Subcutaneous abdominal adipose tissue (tissue), 5 donors: ENCODE data around the gene CRHR2.

ENCODE experiments used
- H3K27ac ChIP-seq: one replicate; pipeline ENCODE4 v1.7.0; 2013; ENCODE audit warnings: low read depth, mild to moderate bottlenecking, inconsistent platforms, low read length, moderate library complexity
- H3K27me3 ChIP-seq, 5 donors: one replicate each; pipeline ENCODE4 v1.7.0; 2013; ENCODE audit warnings: low read length in 5 of 5, inconsistent platforms in 1 of 5; ENCODE audit not compliant: control insufficient read depth in 5 of 5, insufficient read depth in 4 of 5
- H3K36me3 ChIP-seq, 5 donors: one replicate each; pipeline ENCODE4 v1.7.0; 2013; ENCODE audit warnings: low read length in 5 of 5; ENCODE audit not compliant: control insufficient read depth in 5 of 5, insufficient read depth in 5 of 5
- H3K4me1 ChIP-seq, 5 donors: one replicate each; pipeline ENCODE4 v1.7.0; 2013; ENCODE audit warnings: low read length in 5 of 5, mild to moderate bottlenecking in 3 of 5, moderate library complexity in 1 of 5; ENCODE audit not compliant: control insufficient read depth in 5 of 5, insufficient read depth in 5 of 5
- H3K4me3 ChIP-seq, 5 donors: one replicate each; pipeline ENCODE4 v1.7.0; 2013; ENCODE audit warnings: low read length in 5 of 5, low read depth in 1 of 5
- H3K9ac ChIP-seq, 5 donors: one replicate each; pipeline ENCODE4 v1.7.0; 2013; ENCODE audit warnings: low read length in 5 of 5, mild to moderate bottlenecking in 4 of 5, moderate library complexity in 3 of 5
- H3K9me3 ChIP-seq, 5 donors: one replicate each; pipeline ENCODE4 v1.7.0; 2013; ENCODE audit warnings: low read length in 5 of 5; ENCODE audit not compliant: control insufficient read depth in 5 of 5
- donor health status: healthy.
- donor health status: healthy.
- donor health status: healthy.
- donor health status: healthy.
- donor health status: healthy.

CRHR2 gene

GRCh38 chr7:30687604-30688003 is 5.3 kb upstream of the CRHR2 start:
- no peak overlapping the region for H3K9ac ChIP-seq
- no peak overlapping the region for H3K27ac ChIP-seq
- no peaks in the 10 kb centered on the region for H3K36me3 ChIP-seq
- no peak overlapping the region for H3K4me3 ChIP-seq
- no peaks in the 10 kb centered on the region for H3K9me3 ChIP-seq
- peaks cover 10 to 29% (median 14%) of the 10 kb centered on the region in 5 donors for H3K27me3 ChIP-seq
- H3K4me1 ChIP-seq: peaks cover 0 to 3% (median 2%) of the 10 kb centered on the region in 5 donors

GRCh38 chr7:30684351-30684750 is 2.1 kb upstream of the CRHR2 start:
- no peak overlapping the region for H3K9ac ChIP-seq
- H3K27me3 ChIP-seq: peaks cover 39 to 55% (median 41%) of the 10 kb centered on the region in 5 donors
- no peaks in the 10 kb centered on the region for H3K9me3 ChIP-seq
- peak overlapping the region in 1 of 5 donors; percentile 11 for H3K4me3 ChIP-seq
- no peak overlapping the region for H3K27ac ChIP-seq
- H3K4me1 ChIP-seq: peaks cover 0 to 18% (median 14%) of the 10 kb centered on the region in 5 donors
- no peaks in the 10 kb centered on the region for H3K36me3 ChIP-seq

GRCh38 chr7:30683816-30684215 is 1.6 kb upstream of the CRHR2 start:
- Histone ChIP-seq H3K9ac (no peak overlapping the region), H3K4me3 (peak overlapping the region in 2 of 5 donors; percentile 2 to 11), H3K27me3 (peaks cover 42 to 60% (median 47%) of the 10 kb centered on the region in 5 donors)

GRCh38 chr7:30683306-30683705 is 1.1 kb upstream of the CRHR2 start:
- no peaks in the 10 kb centered on the region for H3K9me3 ChIP-seq
- H3K4me3 ChIP-seq: no peak overlapping the region
- H3K9ac ChIP-seq: no peak overlapping the region
- H3K27me3 ChIP-seq: peaks cover 42 to 64% (median 49%) of the 10 kb centered on the region in 5 donors
- H3K36me3 ChIP-seq: no peaks in the 10 kb centered on the region
- peaks cover 0 to 18% (median 14%) of the 10 kb centered on the region in 5 donors for H3K4me1 ChIP-seq
- no peak overlapping the region for H3K27ac ChIP-seq

More at GRCh38 chr7:30683816-30684215, 1.6 kb upstream of the CRHR2 start:
- no peaks in the 10 kb centered on the region for H3K36me3 ChIP-seq
- no peaks in the 10 kb centered on the region for H3K9me3 ChIP-seq
- H3K4me1 ChIP-seq: peaks cover 0 to 18% (median 14%) of the 10 kb centered on the region in 5 donors
- no peak overlapping the region for H3K27ac ChIP-seq

- Histone ChIP-seq H3K27ac (no peak overlapping the region), H3K9ac (no peak overlapping the region)
Observed at GRCh38 chr7:30681815-30682211, 443 bp downstream of the CRHR2 start.

GRCh38 chr7:30681331-30681797 is 892 bp downstream of the CRHR2 start:
- H3K27me3 ChIP-seq: peaks cover 42 to 70% (median 53%) of the 10 kb centered on the region in 5 donors
- peaks cover 0 to 18% (median 14%) of the 10 kb centered on the region in 5 donors for H3K4me1 ChIP-seq
- H3K36me3 ChIP-seq: no peaks in the 10 kb centered on the region
- peak overlapping the region in 3 of 5 donors; percentile 39 to 64 (median 51) for H3K4me3 ChIP-seq
- no peak overlapping the region for H3K9ac ChIP-seq
- H3K27ac ChIP-seq: no peak overlapping the region
- no peaks in the 10 kb centered on the region for H3K9me3 ChIP-seq

More at GRCh38 chr7:30681815-30682211, 443 bp downstream of the CRHR2 start:
- H3K4me3 ChIP-seq: peak overlapping the region in 4 of 5 donors; percentile 39 to 64 (median 56)
- H3K9me3 ChIP-seq: no peaks in the 10 kb centered on the region
- H3K36me3 ChIP-seq: no peaks in the 10 kb centered on the region
- H3K27me3 ChIP-seq: peaks cover 42 to 65% (median 52%) of the 10 kb centered on the region in 5 donors
- peaks cover 0 to 18% (median 14%) of the 10 kb centered on the region in 5 donors for H3K4me1 ChIP-seq

- H3K36me3 ChIP-seq: no peaks in the 10 kb centered on the region
- H3K9me3 ChIP-seq: no peaks in the 10 kb centered on the region
- H3K27ac ChIP-seq: no peak overlapping the region
- peaks cover 0 to 18% (median 14%) of the 10 kb centered on the region in 5 donors for H3K4me1 ChIP-seq
- peaks cover 42 to 67% (median 48%) of the 10 kb centered on the region in 5 donors for H3K27me3 ChIP-seq
- H3K4me3 ChIP-seq: no peak overlapping the region
- H3K9ac ChIP-seq: no peak overlapping the region
Observed at GRCh38 chr7:30679664-30680063, 2.6 kb downstream of the CRHR2 start.

GRCh38 chr7:30678805-30679204 is 3.5 kb downstream of the CRHR2 start:
- H3K27me3 ChIP-seq: peaks cover 36 to 63% (median 46%) of the 10 kb centered on the region in 5 donors
- no peak overlapping the region for H3K9ac ChIP-seq
- H3K36me3 ChIP-seq: no peaks in the 10 kb centered on the region
- H3K9me3 ChIP-seq: no peaks in the 10 kb centered on the region
- peaks cover 0 to 18% (median 14%) of the 10 kb centered on the region in 5 donors for H3K4me1 ChIP-seq
- no peak overlapping the region for H3K4me3 ChIP-seq
- no peak overlapping the region for H3K27ac ChIP-seq

GRCh38 chr7:30674876-30675275 is 7.4 kb downstream of the CRHR2 start:
- H3K9ac ChIP-seq: no peak overlapping the region
- H3K4me1 ChIP-seq: no peaks in the 10 kb centered on the region
- no peak overlapping the region for H3K27ac ChIP-seq
- H3K36me3 ChIP-seq: no peaks in the 10 kb centered on the region
- peaks cover 7 to 28% (median 18%) of the 10 kb centered on the region in 5 donors for H3K27me3 ChIP-seq
- no peaks in the 10 kb centered on the region for H3K9me3 ChIP-seq
- no peak overlapping the region for H3K4me3 ChIP-seq

- no peak overlapping the region for H3K4me3 ChIP-seq
- H3K36me3 ChIP-seq: no peaks in the 10 kb centered on the region
- no peaks in the 10 kb centered on the region for H3K4me1 ChIP-seq
- peaks cover 2 to 24% (median 13%) of the 10 kb centered on the region in 5 donors for H3K27me3 ChIP-seq
- no peak overlapping the region for H3K27ac ChIP-seq
- no peaks in the 10 kb centered on the region for H3K9me3 ChIP-seq
- no peak overlapping the region for H3K9ac ChIP-seq
Observed at GRCh38 chr7:30674420-30674819, 7.8 kb downstream of the CRHR2 start.
